Measurements from ENCODE around the gene KIAA0825. TPM values are rescaled to one million over a fixed set of nuclear protein-coding genes. Genes with fewer than 3 reads are reported as not detected.

The KIAA0825 gene
- total and polyA plus RNA-seq, 5 donors, result 0.43 to 4.2 (median 3.5) TPM

- Histone ChIP-seq H3K4me1 (ENCODE audit: control insufficient read depth, insufficient read depth, low read length) (peaks cover 3% of the 10 kb centered on the region), H3K4me3 (ENCODE audit: low read length) (no peak overlapping the region), H3K27ac (ENCODE audit: low read length) (no peak overlapping the region), H3K27me3 (ENCODE audit: control insufficient read depth, insufficient read depth) (no peaks in the 10 kb centered on the region), H3K9me3 (ENCODE audit: control insufficient read depth, low read length) (no peaks in the 10 kb centered on the region)
- DNase-seq (no peak), ATAC-seq (peak; percentile 53 to 68)
- intact Hi-C loops (cut with DNase I), result no loop called here
Measured at GRCh38 chr5:94432499-94432898, 185.9 kb downstream of the KIAA0825 start.

- peaks cover 3% of the 10 kb centered on the region for H3K4me1 ChIP-seq (ENCODE audit: control insufficient read depth, insufficient read depth, low read length)
- H3K9me3 ChIP-seq (ENCODE audit: control insufficient read depth, low read length), result no peaks in the 10 kb centered on the region
- no peak overlapping the region for H3K27ac ChIP-seq (ENCODE audit: low read length)
- H3K27me3 ChIP-seq (ENCODE audit: control insufficient read depth, insufficient read depth), result no peaks in the 10 kb centered on the region
- intact Hi-C loops (cut with DNase I), result no loop called here
- no peak overlapping the region for H3K4me3 ChIP-seq (ENCODE audit: low read length)
- ATAC-seq (no peak), DNase-seq (no peak)
Measured at GRCh38 chr5:94431696-94432095, 186.7 kb downstream of the KIAA0825 start.

GRCh38 chr5:94429566-94429965 lies 188.8 kb downstream of the KIAA0825 start:
- intact Hi-C loops (cut with DNase I), result no loop called here
- Histone ChIP-seq H3K27ac (ENCODE audit: low read length) (no peak overlapping the region), H3K27me3 (ENCODE audit: control insufficient read depth, insufficient read depth) (no peaks in the 10 kb centered on the region), H3K4me3 (ENCODE audit: low read length) (no peak overlapping the region), H3K4me1 (ENCODE audit: control insufficient read depth, insufficient read depth, low read length) (peaks cover 3% of the 10 kb centered on the region), H3K9me3 (ENCODE audit: control insufficient read depth, low read length) (no peaks in the 10 kb centered on the region)
- WGBS, result 92% methylated on average over 6 of the region's 6 CpGs
- DNase-seq, result no peak
- ATAC-seq, result no peak

- no peak for ATAC-seq
- WGBS, result 76% methylated on average over 2 of the region's 2 CpGs
- DNase-seq, result no peak
- Histone ChIP-seq H3K27me3 (ENCODE audit: control insufficient read depth, insufficient read depth) (no peaks in the 10 kb centered on the region), H3K4me1 (ENCODE audit: control insufficient read depth, insufficient read depth, low read length) (peaks cover 3% of the 10 kb centered on the region), H3K9me3 (ENCODE audit: control insufficient read depth, low read length) (no peaks in the 10 kb centered on the region), H3K4me3 (ENCODE audit: low read length) (no peak overlapping the region), H3K27ac (ENCODE audit: low read length) (no peak overlapping the region)
- intact Hi-C loops (cut with DNase I), result no loop called here
Measured at GRCh38 chr5:94425396-94425795, 193.0 kb downstream of the KIAA0825 start.

GRCh38 chr5:94423411-94423810 lies 195.0 kb downstream of the KIAA0825 start:
- H3K4me3 ChIP-seq (ENCODE audit: low read length), result no peak overlapping the region
- no peak overlapping the region for H3K27ac ChIP-seq (ENCODE audit: low read length)
- ATAC-seq (no peak), DNase-seq (no peak)
- intact Hi-C loops (cut with DNase I), result no loop called here
- H3K9me3 ChIP-seq (ENCODE audit: control insufficient read depth, low read length), result no peaks in the 10 kb centered on the region
- no peaks in the 10 kb centered on the region for H3K27me3 ChIP-seq (ENCODE audit: control insufficient read depth, insufficient read depth)
- no peaks in the 10 kb centered on the region for H3K4me1 ChIP-seq (ENCODE audit: control insufficient read depth, insufficient read depth, low read length)

- Histone ChIP-seq H3K4me1 (ENCODE audit: control insufficient read depth, insufficient read depth, low read length) (no peaks in the 10 kb centered on the region), H3K27me3 (ENCODE audit: control insufficient read depth, insufficient read depth) (no peaks in the 10 kb centered on the region), H3K27ac (ENCODE audit: low read length) (no peak overlapping the region), H3K4me3 (ENCODE audit: low read length) (no peak overlapping the region), H3K9me3 (ENCODE audit: control insufficient read depth, low read length) (no peaks in the 10 kb centered on the region)
- no peak for DNase-seq
- peak in 1 of 2 donors; percentile 11 for ATAC-seq
- intact Hi-C loops (cut with DNase I), result no loop called here
- WGBS, result 74% methylated on average over 3 of the region's 3 CpGs
Measured at GRCh38 chr5:94422812-94423211, 195.6 kb downstream of the KIAA0825 start.

- no peak for ATAC-seq
- Histone ChIP-seq H3K4me3 (ENCODE audit: low read length) (no peak overlapping the region), H3K27me3 (ENCODE audit: control insufficient read depth, insufficient read depth) (no peaks in the 10 kb centered on the region), H3K4me1 (ENCODE audit: control insufficient read depth, insufficient read depth, low read length) (no peaks in the 10 kb centered on the region), H3K9me3 (ENCODE audit: control insufficient read depth, low read length) (no peaks in the 10 kb centered on the region), H3K27ac (ENCODE audit: low read length) (no peak overlapping the region)
- intact Hi-C loops (cut with DNase I), result no loop called here
- WGBS, result 64% methylated on average over 2 of the region's 2 CpGs
- DNase-seq, result no peak
Measured at GRCh38 chr5:94420885-94421284, 197.5 kb downstream of the KIAA0825 start.

GRCh38 chr5:94415798-94416197 lies 202.6 kb downstream of the KIAA0825 start:
- WGBS, result 60% methylated on average over 1 of the region's 1 CpG
- Histone ChIP-seq H3K4me3 (ENCODE audit: low read length) (no peak overlapping the region), H3K9me3 (ENCODE audit: control insufficient read depth, low read length) (no peaks in the 10 kb centered on the region), H3K27me3 (ENCODE audit: control insufficient read depth, insufficient read depth) (no peaks in the 10 kb centered on the region), H3K4me1 (ENCODE audit: control insufficient read depth, insufficient read depth, low read length) (no peaks in the 10 kb centered on the region), H3K27ac (ENCODE audit: low read length) (no peak overlapping the region)
- ATAC-seq (no peak), DNase-seq (no peak)
- intact Hi-C loops (cut with DNase I), result no loop called here

GRCh38 chr5:94409440-94409839 lies 209.0 kb downstream of the KIAA0825 start:
- Histone ChIP-seq H3K4me3 (ENCODE audit: low read length) (no peak overlapping the region), H3K27ac (ENCODE audit: low read length) (no peak overlapping the region), H3K9me3 (ENCODE audit: control insufficient read depth, low read length) (no peaks in the 10 kb centered on the region), H3K27me3 (ENCODE audit: control insufficient read depth, insufficient read depth) (no peaks in the 10 kb centered on the region), H3K4me1 (ENCODE audit: control insufficient read depth, insufficient read depth, low read length) (no peaks in the 10 kb centered on the region)
- WGBS, result 95% methylated on average over 1 of the region's 1 CpG
- ATAC-seq, result no peak
- intact Hi-C loops (cut with DNase I), result no loop called here
- DNase-seq, result no peak

- ATAC-seq (no peak), DNase-seq (no peak)
- Histone ChIP-seq H3K27ac (ENCODE audit: low read length) (no peak overlapping the region), H3K27me3 (ENCODE audit: control insufficient read depth, insufficient read depth) (no peaks in the 10 kb centered on the region), H3K9me3 (ENCODE audit: control insufficient read depth, low read length) (no peaks in the 10 kb centered on the region), H3K4me3 (ENCODE audit: low read length) (no peak overlapping the region), H3K4me1 (ENCODE audit: control insufficient read depth, insufficient read depth, low read length) (no peaks in the 10 kb centered on the region)
- intact Hi-C loops (cut with DNase I), result no loop called here
- 86% methylated on average over 4 of the region's 4 CpGs for whole genome bisulfite sequencing
Measured at GRCh38 chr5:94407023-94407422, 211.4 kb downstream of the KIAA0825 start.

GRCh38 chr5:94403483-94403882 lies 214.9 kb downstream of the KIAA0825 start:
- intact Hi-C loops (cut with DNase I), result no loop called here
- DNase-seq, result no peak
- Histone ChIP-seq H3K9me3 (ENCODE audit: control insufficient read depth, low read length) (no peaks in the 10 kb centered on the region), H3K4me1 (ENCODE audit: control insufficient read depth, insufficient read depth, low read length) (no peaks in the 10 kb centered on the region), H3K27me3 (ENCODE audit: control insufficient read depth, insufficient read depth) (no peaks in the 10 kb centered on the region), H3K27ac (ENCODE audit: low read length) (no peak overlapping the region), H3K4me3 (ENCODE audit: low read length) (no peak overlapping the region)
- no peak for ATAC-seq
- 88% methylated on average over 5 of the region's 5 CpGs for WGBS

- no peak for DNase-seq
- Histone ChIP-seq H3K9me3 (ENCODE audit: control insufficient read depth, low read length) (no peaks in the 10 kb centered on the region), H3K4me1 (ENCODE audit: control insufficient read depth, insufficient read depth, low read length) (no peaks in the 10 kb centered on the region), H3K27me3 (ENCODE audit: control insufficient read depth, insufficient read depth) (no peaks in the 10 kb centered on the region), H3K27ac (ENCODE audit: low read length) (no peak overlapping the region), H3K4me3 (ENCODE audit: low read length) (no peak overlapping the region)
- 91% methylated on average over 3 of the region's 3 CpGs for WGBS
- intact Hi-C loops (cut with DNase I), result no loop called here
- ATAC-seq, result no peak
Measured at GRCh38 chr5:94402096-94402495, 216.3 kb downstream of the KIAA0825 start.

Measured in right cardiac atrium (tissue), 5 donors.